Nephron (organoid): Measurements from ENCODE around the gene DPYD.

Experiments
- H3K27ac Mint-ChIP-seq, 3 experiments: 2 replicates each; pipeline ENCODE4 v1.8.0; 2020; ENCODE audit warnings: mixed read lengths in 3 of 3, mild to moderate bottlenecking in 2 of 3, moderate library complexity in 1 of 3
- H3K27me3 Mint-ChIP-seq: 2 replicates; pipeline ENCODE4 v1.8.0; 2021; ENCODE audit warnings: low read depth, mild to moderate bottlenecking, moderate library complexity, mixed read lengths
- H3K36me3 Mint-ChIP-seq: 2 replicates; pipeline ENCODE4 v1.8.0; 2020; ENCODE audit warnings: low read depth, mixed read lengths
- H3K4me1 Mint-ChIP-seq: 2 replicates; pipeline ENCODE4 v1.8.0; 2020; ENCODE audit warnings: mixed read lengths
- H3K4me3 Mint-ChIP-seq, 3 experiments: 2 replicates each; pipeline ENCODE4 v1.8.0; 2020; ENCODE audit warnings: mild to moderate bottlenecking in 3 of 3, mixed read lengths in 3 of 3, moderate library complexity in 2 of 3
- H3K9me3 Mint-ChIP-seq: 2 replicates; pipeline ENCODE4 v1.8.0; 2020; ENCODE audit warnings: mixed read lengths
- CTCF ChIP-seq, 3 experiments: fragments of 200-600 bp; sonication (generic); IDR thresholded peaks; one replicate each; pipeline ENCODE4 v1.5.0; 2021; ENCODE audit warnings: antibody characterized with exemption in 3 of 3; ENCODE audit not compliant: unreplicated experiment in 3 of 3

The DPYD gene

GRCh38 chr1:97138515-97139032 is 782.3 kb downstream of the DPYD start:
- Mint-ChIP-seq H3K9me3 (no peaks in the 10 kb centered on the region), H3K27ac (peak overlapping the region; percentile 35 to 50 (median 46)), H3K36me3 (no peaks in the 10 kb centered on the region), H3K4me1 (peaks cover 7% of the 10 kb centered on the region), H3K4me3 (no peak overlapping the region), H3K27me3 (no peaks in the 10 kb centered on the region)
- TF ChIP-seq CTCF (IDR thresholded peaks at IDR 0.05; ENCODE audit: unreplicated experiment in 3 of 3): no peak

GRCh38 chr1:97137862-97138514 is 782.8 kb downstream of the DPYD start:
- Mint-ChIP-seq H3K4me3 (no peak overlapping the region), H3K27ac (peak overlapping the region; percentile 35 to 50 (median 46))

GRCh38 chr1:97136996-97137395 is 783.8 kb downstream of the DPYD start:
- Mint-ChIP-seq H3K4me1 (peaks cover 7% of the 10 kb centered on the region), H3K36me3 (no peaks in the 10 kb centered on the region), H3K27ac (no peak overlapping the region), H3K27me3 (no peaks in the 10 kb centered on the region), H3K9me3 (no peaks in the 10 kb centered on the region), H3K4me3 (no peak overlapping the region)
- TF ChIP-seq CTCF (IDR thresholded peaks at IDR 0.05; ENCODE audit: unreplicated experiment in 3 of 3): no peak

More at GRCh38 chr1:97137862-97138514, 782.8 kb downstream of the DPYD start:
- no peaks in the 10 kb centered on the region for H3K36me3 Mint-ChIP-seq
- no peaks in the 10 kb centered on the region for H3K9me3 Mint-ChIP-seq
- peaks cover 7% of the 10 kb centered on the region for H3K4me1 Mint-ChIP-seq
- no peaks in the 10 kb centered on the region for H3K27me3 Mint-ChIP-seq
- peak; percentile 61 to 63 (median 62) for TF ChIP-seq CTCF (IDR thresholded peaks at IDR 0.05; ENCODE audit: unreplicated experiment in 3 of 3)

GRCh38 chr1:97135972-97136371 is 784.9 kb downstream of the DPYD start:
- H3K36me3 Mint-ChIP-seq: no peaks in the 10 kb centered on the region
- H3K27ac Mint-ChIP-seq: no peak overlapping the region
- H3K27me3 Mint-ChIP-seq: no peaks in the 10 kb centered on the region
- H3K4me1 Mint-ChIP-seq: peaks cover 7% of the 10 kb centered on the region
- H3K9me3 Mint-ChIP-seq: no peaks in the 10 kb centered on the region
- no peak overlapping the region for H3K4me3 Mint-ChIP-seq
- no peak for TF ChIP-seq CTCF (IDR thresholded peaks at IDR 0.05; ENCODE audit: unreplicated experiment in 3 of 3)

- Mint-ChIP-seq H3K27ac (peak overlapping the region in 1 of 3 experiments; percentile 46), H3K4me1 (no peaks in the 10 kb centered on the region), H3K9me3 (no peaks in the 10 kb centered on the region), H3K36me3 (no peaks in the 10 kb centered on the region), H3K27me3 (no peaks in the 10 kb centered on the region), H3K4me3 (no peak overlapping the region)
- no peak for TF ChIP-seq CTCF (IDR thresholded peaks at IDR 0.05; ENCODE audit: unreplicated experiment in 3 of 3)
Measured at GRCh38 chr1:97128426-97128825, 792.4 kb downstream of the DPYD start.
